ENCODE data around the gene GCSAM. TPM values are rescaled to one million over a fixed set of nuclear protein-coding genes. Genes with fewer than 3 reads are reported as not detected.

GCSAM gene
- total RNA-seq, 4 donors from 2014 or later = 0.44 to 1.4 TPM; not detected in 2

GRCh38 chr3:112122870-112123269 lies 10.2 kb downstream of the GCSAM start:
- no peak for TF ChIP-seq CTCF (IDR thresholded peaks at IDR 0.05; ENCODE audit: low read depth)

DNA sequence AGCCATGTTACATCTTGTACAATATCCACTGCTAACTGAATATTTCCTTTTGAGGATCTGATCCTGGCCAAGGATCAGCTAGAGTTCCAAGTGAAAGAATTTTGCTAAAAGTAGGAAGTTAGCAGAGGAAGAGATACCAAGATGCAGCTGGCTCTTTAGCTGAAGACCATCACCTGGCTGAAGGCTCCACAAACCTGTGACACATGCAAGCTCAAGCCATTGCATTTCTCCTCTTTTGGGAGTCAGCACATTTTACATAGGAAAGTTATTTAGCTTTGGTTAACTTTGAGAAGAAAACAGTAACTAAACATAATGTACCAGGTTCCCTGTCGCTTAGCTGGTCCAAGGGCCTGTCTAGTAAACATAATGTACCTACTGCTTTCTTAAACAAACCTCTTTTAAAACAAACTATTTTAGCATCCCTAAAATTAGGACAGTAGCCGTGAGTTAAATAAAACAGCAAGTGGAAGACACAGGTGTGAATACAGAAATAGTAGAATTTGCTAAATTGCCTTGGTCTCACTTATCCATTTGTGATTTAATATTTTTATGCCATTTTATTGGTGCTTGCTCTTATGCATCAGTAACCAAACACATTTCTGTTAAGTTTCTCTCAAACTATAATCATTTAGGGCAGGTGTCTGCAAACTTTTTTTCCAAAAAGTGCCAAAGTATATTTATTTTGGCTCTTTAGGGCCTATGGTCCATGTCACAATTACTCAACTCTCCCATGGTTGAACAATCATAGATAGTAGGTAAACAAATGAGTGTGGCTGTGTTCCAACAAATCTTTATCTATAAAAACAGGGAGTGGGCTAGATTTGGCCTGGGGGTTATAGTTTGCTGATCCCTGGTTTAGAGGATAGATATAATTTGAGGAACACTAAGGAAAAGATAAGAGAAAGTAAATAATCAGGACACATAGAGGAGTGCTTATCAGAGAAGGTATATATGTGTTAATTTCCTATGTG lies 11.2 kb downstream of the GCSAM start:
- TF ChIP-seq CTCF (IDR thresholded peaks at IDR 0.05; ENCODE audit: low read depth) = no peak

DNA sequence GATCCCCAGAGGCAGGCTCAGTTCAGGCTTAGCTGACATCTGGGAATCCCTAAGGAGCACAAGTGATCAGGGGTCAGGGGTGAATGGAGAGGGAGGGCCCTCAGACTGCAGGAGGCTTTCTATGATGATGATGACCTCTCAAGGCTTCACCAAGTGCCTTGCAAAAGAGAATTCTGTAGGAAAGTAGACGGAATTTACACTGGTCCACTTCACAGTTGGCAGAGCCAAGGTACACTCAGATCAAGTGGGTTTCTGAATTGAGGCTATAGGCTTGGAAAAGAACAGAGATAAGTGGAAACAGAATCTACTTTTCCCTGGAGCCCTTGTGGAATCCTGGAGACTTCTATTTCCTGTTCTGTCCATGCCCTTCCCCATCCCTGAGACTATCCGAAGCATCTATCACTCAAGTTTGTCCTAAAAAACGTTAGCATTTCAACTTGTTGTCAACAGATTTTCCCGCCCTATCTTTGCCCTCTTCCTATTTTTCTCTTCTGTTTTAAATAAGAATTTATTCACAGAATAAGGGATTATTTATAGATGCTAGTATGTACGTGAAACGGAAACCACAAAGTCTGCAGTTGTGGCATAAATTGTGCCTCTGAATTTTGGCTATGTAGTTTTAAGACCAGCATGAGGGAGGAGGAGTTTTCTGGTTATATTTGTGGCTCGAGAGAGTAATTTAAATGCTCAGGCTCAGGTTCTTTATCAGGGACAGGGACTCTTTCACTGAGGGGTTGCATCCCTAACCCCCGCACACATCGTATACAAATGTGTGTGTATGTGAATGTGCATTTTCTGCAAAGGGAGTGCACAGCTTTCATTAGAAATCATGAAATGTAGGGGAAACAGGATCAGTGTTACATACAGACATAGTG lies 12.8 kb downstream of the GCSAM start:
- no peak for TF ChIP-seq CTCF (IDR thresholded peaks at IDR 0.05; ENCODE audit: low read depth)

- TF ChIP-seq CTCF (IDR thresholded peaks at IDR 0.05; ENCODE audit: low read depth) = no peak
Observed at GRCh38 chr3:112117841-112118571, 15.0 kb downstream of the GCSAM start.

- TF ChIP-seq CTCF (IDR thresholded peaks at IDR 0.05; ENCODE audit: low read depth) = no peak
Observed at GRCh38 chr3:112117415-112117814, 15.6 kb downstream of the GCSAM start.

- TF ChIP-seq CTCF (IDR thresholded peaks at IDR 0.05; ENCODE audit: low read depth) = no peak
Observed at GRCh38 chr3:112116748-112117186, 16.3 kb downstream of the GCSAM start.
